Thoracic aorta (tissue), 2 donors: ENCODE results near the gene TECR. TPM values are rescaled to one million over a fixed set of nuclear protein-coding genes. Genes with fewer than 3 reads are reported as not detected.
A peak's percentile ranks its signal among the peaks of the same experiment; 100 is the strongest.

ENCODE experiments used
- ATAC-seq: fragments of 150-250 bp; one replicate; pipeline ENCODE4 v1.8.0; 2017; ENCODE audit warnings: low read depth; ENCODE audit not compliant: insufficient number of reproducible peaks, low FRiP score
- DNase-seq: peaks from one replicate; pipeline ENCODE4 v3.0.0-alpha.2; 2020; ENCODE audit warnings: low spot score
- H3K27ac ChIP-seq, 2 donors: fragments of 200-600 bp; sonication (generic); 1 replicate in 1 of 2; 2 replicates in 1 of 2; pipeline ENCODE4 v1.5.1; 2016; ENCODE audit warnings: mild to moderate bottlenecking in 2 of 2, moderate library complexity in 2 of 2
- H3K27me3 ChIP-seq: fragments of 200-600 bp; sonication (generic); replicated peaks from 2 replicates; pipeline ENCODE4 v1.6.0; 2016; ENCODE audit warnings: mild to moderate bottlenecking; ENCODE audit not compliant: insufficient read depth
- H3K36me3 ChIP-seq: fragments of 200-600 bp; sonication (generic); one replicate; pipeline ENCODE4 v1.5.1; 2016
- H3K4me1 ChIP-seq, 2 donors: fragments of 200-600 bp; sonication (generic); 1 replicate in 1 of 2; 2 replicates in 1 of 2; pipeline versions ENCODE4 v1.5.1 to v1.6.0; 2016; ENCODE audit warnings: low read depth in 2 of 2, mild to moderate bottlenecking in 1 of 2; ENCODE audit not compliant: control insufficient read depth in 1 of 2
- H3K4me3 ChIP-seq: fragments of 200-600 bp; sonication (generic); 2 replicates; pipeline ENCODE4 v1.5.1; 2016; ENCODE audit warnings: mild to moderate bottlenecking
- H3K9me3 ChIP-seq: fragments of 200-600 bp; sonication (generic); 2 replicates; pipeline ENCODE4 v1.5.1; 2016
- CTCF ChIP-seq: fragments of 200-600 bp; sonication (generic); IDR thresholded peaks from one replicate; pipeline ENCODE4 v1.5.1; 2019; ENCODE audit warnings: antibody characterized with exemption
- total RNA-seq, 2 donors: library from RNA; depleted of rRNA; stranded (reverse); fragments of >200 nt; gene quantifications; one replicate each; pipeline versions ENCODE4 v1.1.0 to v1.2.3, GENCODE V29; 2016

The TECR gene
- total RNA-seq, 2 donors from 2014 or later = 35.6 to 37.6 TPM

GRCh38 chr19:14558370-14559066, 29.1 kb downstream of the TECR start:
- Histone ChIP-seq H3K27ac (no peak overlapping the region), H3K36me3 (no peaks in the 10 kb centered on the region), H3K4me1 (peaks cover 18 to 45% of the 10 kb centered on the region in 2 donors), H3K27me3 (no peaks in the 10 kb centered on the region), H3K9me3 (no peaks in the 10 kb centered on the region), H3K4me3 (no peak overlapping the region)
- DNase-seq = no peak
- TF ChIP-seq CTCF = no peak
- ATAC-seq = no peak

GRCh38 chr19:14559916-14560775, 30.8 kb downstream of the TECR start:
- no peaks in the 10 kb centered on the region for H3K9me3 ChIP-seq
- peak overlapping the region; percentile 76 to 90 for H3K27ac ChIP-seq
- H3K4me3 ChIP-seq = no peak overlapping the region
- DNase-seq (no peak), ATAC-seq (no peak)
- no peak for TF ChIP-seq CTCF
- peaks cover 18 to 45% of the 10 kb centered on the region in 2 donors for H3K4me1 ChIP-seq
- H3K36me3 ChIP-seq = peaks cover 5% of the 10 kb centered on the region
- H3K27me3 ChIP-seq = no peaks in the 10 kb centered on the region

- peaks cover 9% of the 10 kb centered on the region for H3K36me3 ChIP-seq
- H3K4me3 ChIP-seq = no peak overlapping the region
- ATAC-seq = no peak
- no peak for DNase-seq
- no peaks in the 10 kb centered on the region for H3K9me3 ChIP-seq
- no peak for TF ChIP-seq CTCF
- H3K27ac ChIP-seq = peak overlapping the region; percentile 76 to 90
- no peaks in the 10 kb centered on the region for H3K27me3 ChIP-seq
- H3K4me1 ChIP-seq = peaks cover 18 to 45% of the 10 kb centered on the region in 2 donors
Observed at GRCh38 chr19:14560776-14561108, 31.3 kb downstream of the TECR start.

DNA sequence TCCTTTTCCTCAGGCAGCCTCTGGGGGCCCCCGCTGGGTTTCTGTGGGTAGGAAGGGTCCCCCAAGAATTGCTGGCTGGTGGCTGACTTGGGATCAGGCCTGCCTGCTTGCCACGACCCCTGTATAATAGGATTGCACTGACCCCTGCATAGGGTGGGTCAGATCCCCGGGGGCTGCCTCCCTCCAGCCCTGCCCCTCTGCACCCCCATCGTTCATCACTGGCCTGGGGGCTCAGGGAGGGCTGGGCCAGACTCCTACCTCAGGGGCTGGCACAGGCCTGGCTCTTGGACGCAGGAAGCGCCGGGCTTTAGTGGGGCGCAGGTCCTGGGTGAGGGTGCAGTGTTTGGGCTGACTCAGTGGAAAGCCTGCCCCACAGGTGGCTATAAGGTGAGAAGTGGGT, 31.9 kb downstream of the TECR start:
- TF ChIP-seq CTCF = no peak
- DNase-seq (no peak), ATAC-seq (no peak)
- H3K9me3 ChIP-seq = no peaks in the 10 kb centered on the region
- H3K4me1 ChIP-seq = peaks cover 18 to 42% of the 10 kb centered on the region in 2 donors
- H3K27ac ChIP-seq = peak overlapping the region; percentile 76 to 90
- H3K4me3 ChIP-seq = no peak overlapping the region
- H3K36me3 ChIP-seq = peaks cover 14% of the 10 kb centered on the region
- H3K27me3 ChIP-seq = no peaks in the 10 kb centered on the region

- Histone ChIP-seq H3K27ac (peak overlapping the region; percentile 76 to 90), H3K4me3 (peak overlapping the region; percentile 51), H3K4me1 (peaks cover 13 to 36% of the 10 kb centered on the region in 2 donors), H3K36me3 (peaks cover 14% of the 10 kb centered on the region), H3K9me3 (no peaks in the 10 kb centered on the region), H3K27me3 (no peaks in the 10 kb centered on the region)
- ATAC-seq (peak; percentile 44), DNase-seq (no peak)
- no peak for TF ChIP-seq CTCF
Observed at GRCh38 chr19:14561847-14562351, 32.5 kb downstream of the TECR start.
